Measurements from ENCODE around the gene HLA-DPB1.
"Not testable (repeated sequence)": the region's sequence is repeated elsewhere in the genome, so short reads cannot be mapped to it uniquely, and the experiment has no call there.

Gene HLA-DPB1

DNA sequence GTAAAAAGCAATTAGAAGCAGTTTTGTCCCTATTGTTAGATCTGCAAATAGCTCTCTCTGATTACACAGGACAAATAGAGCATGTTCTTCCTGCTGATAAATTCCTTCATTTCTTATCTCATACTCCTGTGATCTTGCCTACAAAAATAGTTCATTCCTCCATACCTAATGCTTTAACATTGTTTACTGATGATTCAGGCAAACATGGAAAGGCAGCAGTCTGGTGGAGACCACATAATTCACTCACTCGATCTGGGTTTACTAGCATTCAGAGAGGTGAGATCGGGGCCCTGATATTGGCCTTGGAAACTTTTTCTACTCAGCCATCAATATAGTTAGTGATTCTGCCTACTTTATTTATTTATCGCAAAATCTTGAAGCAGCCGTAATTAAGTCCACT is 22.6 kb upstream of the HLA-DPB1 start:
- DNase-seq, result no peak
- in situ Hi-C loops (cut with HindIII; ENCODE audit: low pct_ligation_motif_present, low sequenced_read_pairs), result no loop called here
- Histone ChIP-seq H3K27me3 (replicated peaks) (peaks cover 10% of the 10 kb centered on the region), H3K36me3 (replicated peaks) (no peaks in the 10 kb centered on the region), H3K27ac (no peak overlapping the region), H3K4me3 (ENCODE audit: low read depth, low read length) (no peak overlapping the region)
- TF ChIP-seq, protein P1, sequence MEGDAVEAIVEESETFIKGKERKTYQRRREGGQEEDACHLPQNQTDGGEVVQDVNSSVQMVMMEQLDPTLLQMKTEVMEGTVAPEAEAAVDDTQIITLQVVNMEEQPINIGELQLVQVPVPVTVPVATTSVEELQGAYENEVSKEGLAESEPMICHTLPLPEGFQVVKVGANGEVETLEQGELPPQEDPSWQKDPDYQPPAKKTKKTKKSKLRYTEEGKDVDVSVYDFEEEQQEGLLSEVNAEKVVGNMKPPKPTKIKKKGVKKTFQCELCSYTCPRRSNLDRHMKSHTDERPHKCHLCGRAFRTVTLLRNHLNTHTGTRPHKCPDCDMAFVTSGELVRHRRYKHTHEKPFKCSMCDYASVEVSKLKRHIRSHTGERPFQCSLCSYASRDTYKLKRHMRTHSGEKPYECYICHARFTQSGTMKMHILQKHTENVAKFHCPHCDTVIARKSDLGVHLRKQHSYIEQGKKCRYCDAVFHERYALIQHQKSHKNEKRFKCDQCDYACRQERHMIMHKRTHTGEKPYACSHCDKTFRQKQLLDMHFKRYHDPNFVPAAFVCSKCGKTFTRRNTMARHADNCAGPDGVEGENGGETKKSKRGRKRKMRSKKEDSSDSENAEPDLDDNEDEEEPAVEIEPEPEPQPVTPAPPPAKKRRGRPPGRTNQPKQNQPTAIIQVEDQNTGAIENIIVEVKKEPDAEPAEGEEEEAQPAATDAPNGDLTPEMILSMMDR (IDR thresholded peaks at IDR 0.05; ENCODE audit: low read depth, low read length, missing control alignments), result no peak

DNA sequence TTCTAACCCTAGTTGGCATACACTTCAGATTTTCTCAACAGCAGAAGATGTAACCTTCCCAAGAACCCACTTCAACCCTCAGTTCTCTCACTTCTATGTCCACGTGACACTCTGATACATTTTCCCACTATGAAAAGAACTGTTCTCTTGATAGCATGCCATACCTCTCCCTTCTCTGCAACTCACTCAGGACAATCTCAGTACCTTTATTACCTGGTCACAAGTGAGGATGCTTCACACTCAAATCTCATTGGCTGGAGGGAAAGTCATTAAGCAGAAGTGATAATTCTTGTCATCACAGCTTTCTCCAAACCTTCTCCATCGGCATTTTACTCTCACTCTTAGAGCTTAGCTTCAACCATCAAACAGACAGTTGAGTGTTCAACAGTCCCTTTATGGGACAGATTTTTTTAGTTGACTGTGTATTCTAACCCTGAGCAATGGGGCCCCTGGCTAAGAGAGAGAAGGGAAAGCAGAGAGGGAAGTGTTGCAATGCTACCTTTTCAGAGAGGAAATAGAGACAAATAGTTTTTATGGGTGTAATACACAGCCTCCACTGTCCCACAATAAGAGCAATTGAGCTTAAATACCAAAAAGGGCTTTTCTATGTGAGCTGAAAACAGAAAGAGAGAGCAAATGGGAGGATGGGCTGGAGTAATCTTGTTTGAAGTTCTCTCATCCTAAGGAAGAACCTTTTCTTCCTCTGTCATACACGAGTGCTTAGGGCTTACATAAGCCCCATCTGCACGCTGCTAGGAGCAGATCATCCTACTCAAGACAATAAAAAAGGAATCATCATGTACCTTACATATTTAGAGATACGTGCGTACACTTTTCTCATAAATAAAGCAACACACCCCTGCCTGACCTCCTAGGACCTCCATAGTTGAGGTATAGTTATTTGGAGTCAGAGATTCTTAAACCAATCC is 18.3 kb upstream of the HLA-DPB1 start:
- Histone ChIP-seq H3K27ac (no peak overlapping the region), H3K36me3 (replicated peaks) (no peaks in the 10 kb centered on the region), H3K4me3 (ENCODE audit: low read depth, low read length) (no peak overlapping the region), H3K27me3 (replicated peaks) (peaks cover 2% of the 10 kb centered on the region)
- TF ChIP-seq, protein P1 (IDR thresholded peaks at IDR 0.05; ENCODE audit: low read depth, low read length, missing control alignments), result no peak
- in situ Hi-C loops (cut with HindIII; ENCODE audit: low pct_ligation_motif_present, low sequenced_read_pairs), result no loop called here
- DNase-seq, result no peak

DNA sequence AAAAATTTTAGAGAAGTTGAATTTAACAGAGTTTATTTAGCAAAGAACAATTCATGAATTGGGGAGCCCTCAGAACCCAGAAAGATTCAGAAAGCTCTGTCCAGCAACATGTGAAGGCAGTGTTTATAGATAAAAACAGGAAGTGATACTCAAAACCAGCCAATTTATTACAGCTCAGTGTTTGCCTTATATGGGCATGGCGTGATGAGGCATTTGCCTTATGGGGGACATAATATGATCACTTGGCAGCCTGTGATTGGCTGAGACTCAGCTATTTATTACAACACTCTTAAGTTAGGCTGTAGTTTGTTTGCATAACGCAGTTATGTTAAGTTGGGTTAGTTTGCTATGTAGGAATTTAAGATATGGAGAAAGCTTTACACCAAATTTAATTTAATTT is 13.8 kb upstream of the HLA-DPB1 start:
- DNase-seq, result no peak
- in situ Hi-C loops (cut with HindIII; ENCODE audit: low pct_ligation_motif_present, low sequenced_read_pairs), result no loop called here
- no peak overlapping the region for H3K4me3 ChIP-seq (ENCODE audit: low read depth, low read length)
- H3K36me3 ChIP-seq (replicated peaks), result no peaks in the 10 kb centered on the region
- H3K27me3 ChIP-seq (replicated peaks), result peaks cover 2% of the 10 kb centered on the region
- TF ChIP-seq, protein P1 (IDR thresholded peaks at IDR 0.05; ENCODE audit: low read depth, low read length, missing control alignments), result no peak
- H3K27ac ChIP-seq, result no peak overlapping the region

DNA sequence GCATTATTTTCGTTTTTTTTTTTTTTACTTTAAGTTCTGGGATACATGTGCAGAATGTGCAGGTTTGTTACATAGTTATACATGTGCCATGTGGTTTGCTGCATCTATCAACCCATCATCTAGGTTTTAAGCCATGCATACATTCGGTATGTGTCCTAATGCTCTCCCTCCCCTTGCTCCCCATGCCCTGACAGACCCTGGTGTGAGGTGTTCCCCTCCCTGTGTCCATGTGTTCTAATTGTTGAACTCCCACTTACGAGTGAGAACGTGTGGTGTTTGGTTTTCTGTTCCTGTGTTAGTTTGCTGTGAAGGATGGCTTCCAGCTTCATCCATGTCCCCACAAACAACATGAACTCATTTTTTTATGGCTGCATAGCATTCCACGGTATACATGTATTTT is 12.4 kb upstream of the HLA-DPB1 start:
- H3K4me3 ChIP-seq (ENCODE audit: low read depth, low read length); DNase-seq; in situ Hi-C loops (cut with HindIII; ENCODE audit: low pct_ligation_motif_present, low sequenced_read_pairs); H3K27ac ChIP-seq; H3K36me3 ChIP-seq (replicated peaks); H3K27me3 ChIP-seq (replicated peaks): not testable (repeated sequence)

DNA sequence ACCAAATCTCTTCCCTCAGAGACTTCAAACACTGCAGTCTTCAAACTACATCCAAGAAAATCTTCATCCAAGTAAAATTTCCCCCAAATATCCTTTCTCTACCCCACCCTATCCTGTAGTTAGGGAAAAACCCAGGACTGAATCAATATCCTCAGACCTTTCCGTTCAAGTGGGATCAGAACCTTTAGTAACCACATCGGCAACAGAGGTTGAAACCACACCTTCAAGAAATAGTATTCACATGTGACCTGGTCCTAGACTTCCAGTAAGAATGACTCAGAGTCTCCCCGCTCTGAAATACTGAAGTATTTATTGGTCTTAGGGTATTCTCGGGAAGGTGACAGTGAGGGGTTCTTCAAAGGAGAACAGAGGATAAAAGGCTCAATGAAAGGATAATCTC is 11.1 kb upstream of the HLA-DPB1 start:
- TF ChIP-seq, protein P1 (IDR thresholded peaks at IDR 0.05; ENCODE audit: low read depth, low read length, missing control alignments), result no peak
- no peak overlapping the region for H3K27ac ChIP-seq
- no peak overlapping the region for H3K4me3 ChIP-seq (ENCODE audit: low read depth, low read length)
- in situ Hi-C loops (cut with HindIII; ENCODE audit: low pct_ligation_motif_present, low sequenced_read_pairs), result no loop called here
- DNase-seq, result no peak
- H3K27me3 ChIP-seq (replicated peaks), result no peaks in the 10 kb centered on the region
- H3K36me3 ChIP-seq (replicated peaks), result no peaks in the 10 kb centered on the region

DNA sequence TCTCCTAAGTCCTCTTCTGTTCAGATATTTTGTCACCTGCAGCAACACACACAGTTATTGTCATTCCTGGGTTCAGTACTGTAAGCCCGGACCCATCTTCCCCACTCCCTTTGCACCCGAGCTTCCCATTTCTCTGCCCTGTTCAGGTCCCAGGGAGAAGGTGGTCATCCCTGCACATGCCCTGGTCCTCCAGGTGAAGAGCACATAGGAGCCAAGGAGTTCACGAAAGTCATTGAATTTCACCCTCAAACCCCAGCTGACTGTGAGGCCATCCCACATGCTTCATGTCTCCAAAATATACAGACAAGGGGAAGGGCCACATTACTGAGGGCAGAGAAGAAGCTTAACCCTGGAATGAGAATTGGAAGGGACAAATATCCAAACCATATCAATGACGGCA is 10.5 kb upstream of the HLA-DPB1 start:
- no peak for DNase-seq
- in situ Hi-C loops (cut with HindIII; ENCODE audit: low pct_ligation_motif_present, low sequenced_read_pairs), result no loop called here
- TF ChIP-seq, protein P1 (IDR thresholded peaks at IDR 0.05; ENCODE audit: low read depth, low read length, missing control alignments), result no peak
- H3K27me3 ChIP-seq (replicated peaks), result no peaks in the 10 kb centered on the region
- H3K4me3 ChIP-seq (ENCODE audit: low read depth, low read length), result no peak overlapping the region
- H3K36me3 ChIP-seq (replicated peaks), result no peaks in the 10 kb centered on the region
- no peak overlapping the region for H3K27ac ChIP-seq

All from brain microvascular endothelial cell (primary cell).